Memory B cell (primary cell): ENCODE data around the gene GALNT15.

Experiments used
- ATAC-seq: fragments of 150-1000 bp; cut with Tn5 transposase; 2 replicates; pipeline ENCODE4 v1.10.0; 2021; ENCODE audit warnings: low read depth, mild to moderate bottlenecking, moderate library complexity
- DNase-seq, 2 donors: peaks; one replicate each; pipeline ENCODE4 v3.0.0; 2022; ENCODE audit warnings: low spot score in 2 of 2
- H3K27ac Mint-ChIP-seq: one replicate; pipeline ENCODE4 v1.8.0; 2022; ENCODE audit warnings: mild to moderate bottlenecking, moderate library complexity, mixed read lengths
- H3K27me3 Mint-ChIP-seq: one replicate; pipeline ENCODE4 v1.8.0; 2022; ENCODE audit warnings: mixed read lengths
- H3K36me3 Mint-ChIP-seq: one replicate; pipeline ENCODE4 v1.8.0; 2022; ENCODE audit warnings: mild to moderate bottlenecking, mixed read lengths
- H3K4me1 Mint-ChIP-seq: one replicate; pipeline ENCODE4 v1.8.0; 2022; ENCODE audit warnings: mixed read lengths
- H3K4me3 Mint-ChIP-seq: one replicate; pipeline ENCODE4 v1.8.0; 2022; ENCODE audit warnings: mild to moderate bottlenecking, moderate library complexity, mixed read lengths
- H3K9me3 Mint-ChIP-seq: one replicate; pipeline ENCODE4 v1.8.0; 2022; ENCODE audit warnings: mixed read lengths

The GALNT15 gene

DNA sequence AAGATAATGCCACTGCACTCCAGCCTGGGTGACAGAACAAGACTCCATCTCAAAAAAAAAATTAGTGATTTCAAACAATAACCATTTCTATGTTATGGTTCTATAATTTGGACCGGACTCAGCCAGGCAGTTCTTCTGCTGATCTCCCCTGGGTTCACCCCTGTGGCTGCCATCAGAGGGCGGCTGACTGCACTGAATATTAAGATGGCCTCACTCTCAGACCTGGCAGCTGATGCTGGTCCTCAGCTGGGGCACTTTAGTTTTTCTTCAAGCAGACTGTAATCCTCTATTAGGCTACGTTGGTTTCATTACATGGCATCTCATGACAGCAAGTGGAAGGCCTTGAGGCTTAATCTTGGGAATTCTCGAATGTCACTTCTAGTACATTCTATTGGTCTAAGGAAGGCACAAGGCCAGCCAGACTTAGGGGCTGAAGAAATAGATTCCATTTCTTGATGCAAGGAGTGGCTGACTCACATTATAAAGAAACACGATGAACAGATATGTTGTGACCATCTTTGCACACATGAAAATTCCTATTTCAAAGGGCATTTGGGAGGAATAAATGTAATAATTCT, 12.8 kb downstream of the GALNT15 start:
- H3K27me3 Mint-ChIP-seq, result peaks cover 5% of the 10 kb centered on the region
- H3K4me1 Mint-ChIP-seq, result no peaks in the 10 kb centered on the region
- DNase-seq (no peak), ATAC-seq (no peak)
- no peaks in the 10 kb centered on the region for H3K36me3 Mint-ChIP-seq
- no peaks in the 10 kb centered on the region for H3K9me3 Mint-ChIP-seq
- H3K4me3 Mint-ChIP-seq, result no peak overlapping the region
- no peak overlapping the region for H3K27ac Mint-ChIP-seq

DNA sequence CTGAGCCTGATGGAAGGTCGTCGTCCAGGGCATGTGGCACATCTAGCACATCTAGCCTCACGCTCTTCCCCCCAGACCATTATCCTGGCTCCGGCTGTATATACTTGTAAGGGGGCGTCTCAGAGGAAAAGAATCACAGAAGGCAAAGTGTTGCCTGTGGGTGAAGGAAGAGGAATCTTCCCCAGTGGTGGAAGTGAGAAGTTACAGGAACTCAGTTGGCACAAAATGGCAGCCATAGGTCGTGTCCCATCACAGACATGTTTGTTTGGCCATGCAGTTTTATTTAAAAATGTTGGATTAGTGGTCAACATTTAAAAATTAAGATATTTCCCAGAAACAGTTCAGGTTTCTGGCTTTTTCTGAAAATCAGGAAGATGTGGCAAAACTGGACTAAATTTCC, 13.6 kb downstream of the GALNT15 start:
- ATAC-seq (no peak), DNase-seq (no peak)
- Mint-ChIP-seq H3K4me3 (no peak overlapping the region), H3K27me3 (peaks cover 5% of the 10 kb centered on the region), H3K4me1 (no peaks in the 10 kb centered on the region), H3K27ac (no peak overlapping the region), H3K36me3 (no peaks in the 10 kb centered on the region), H3K9me3 (no peaks in the 10 kb centered on the region)

DNA sequence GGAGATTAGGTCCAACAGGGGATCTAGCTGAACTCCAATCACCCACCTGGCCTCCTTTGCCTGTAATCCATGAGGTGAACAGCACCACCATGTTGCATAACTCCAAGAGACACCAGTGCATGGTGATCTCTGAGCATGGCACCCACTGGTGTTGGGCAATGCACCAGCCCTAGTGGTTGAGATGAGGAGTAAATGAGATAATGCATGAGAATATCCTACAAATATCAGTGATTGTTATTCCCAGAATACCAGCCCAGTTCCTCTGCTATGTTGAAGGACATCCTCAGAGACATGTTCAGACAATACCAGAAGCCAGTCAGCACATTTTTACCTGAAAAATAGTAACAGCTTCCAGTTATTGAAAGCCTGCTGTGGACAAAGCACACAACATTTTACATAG, 14.7 kb downstream of the GALNT15 start:
- Mint-ChIP-seq H3K4me3 (no peak overlapping the region), H3K27me3 (peaks cover 4% of the 10 kb centered on the region), H3K27ac (no peak overlapping the region), H3K36me3 (no peaks in the 10 kb centered on the region), H3K4me1 (no peaks in the 10 kb centered on the region), H3K9me3 (peaks cover under 1% of the 10 kb centered on the region)
- ATAC-seq (no peak), DNase-seq (no peak)

DNA sequence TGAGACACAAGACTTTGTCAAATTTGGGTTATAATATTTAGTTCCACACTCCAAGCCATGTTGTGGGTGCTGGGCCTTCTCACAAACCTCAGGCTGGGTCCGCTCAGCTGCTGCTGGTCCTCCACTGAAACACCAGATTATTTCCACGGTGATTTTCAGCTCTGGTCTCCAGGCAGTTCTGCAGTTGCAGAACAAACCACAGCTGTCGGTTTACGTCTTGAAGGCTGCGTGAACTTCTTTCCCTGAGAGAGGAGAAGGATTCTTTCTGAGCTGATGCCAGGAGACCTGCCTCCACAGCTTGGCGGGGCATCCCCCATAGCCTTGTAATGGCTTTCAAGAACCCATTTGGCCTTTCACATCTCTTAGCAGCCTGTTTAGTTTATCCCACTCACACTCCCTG, 16.2 kb downstream of the GALNT15 start:
- no peak overlapping the region for H3K4me3 Mint-ChIP-seq
- peaks cover 4% of the 10 kb centered on the region for H3K9me3 Mint-ChIP-seq
- no peak for ATAC-seq
- peaks cover 4% of the 10 kb centered on the region for H3K36me3 Mint-ChIP-seq
- no peak overlapping the region for H3K27ac Mint-ChIP-seq
- H3K27me3 Mint-ChIP-seq, result peaks cover 6% of the 10 kb centered on the region
- no peaks in the 10 kb centered on the region for H3K4me1 Mint-ChIP-seq
- no peak for DNase-seq

DNA sequence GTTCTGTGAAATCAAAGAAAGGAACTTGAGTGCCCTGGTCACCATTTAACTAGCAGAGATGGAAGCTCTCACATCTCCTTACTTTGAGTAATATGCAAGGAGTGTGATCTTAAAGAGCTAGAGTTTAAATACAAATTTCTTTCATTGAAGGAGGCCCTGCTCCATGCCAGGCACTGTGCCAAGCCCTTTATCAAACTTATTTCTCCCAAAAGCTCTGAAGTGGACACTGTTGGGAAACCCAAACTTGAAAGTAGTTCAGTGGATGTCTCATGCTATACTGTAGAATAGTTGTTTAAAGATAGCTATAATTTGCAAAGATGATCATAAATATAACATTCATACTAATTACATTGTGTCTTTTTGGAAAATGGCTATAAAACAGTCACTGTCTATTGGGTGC, 17.1 kb downstream of the GALNT15 start:
- H3K9me3 Mint-ChIP-seq, result peaks cover 4% of the 10 kb centered on the region
- no peaks in the 10 kb centered on the region for H3K4me1 Mint-ChIP-seq
- no peak overlapping the region for H3K27ac Mint-ChIP-seq
- H3K4me3 Mint-ChIP-seq, result no peak overlapping the region
- ATAC-seq (no peak), DNase-seq (no peak)
- H3K27me3 Mint-ChIP-seq, result peaks cover 6% of the 10 kb centered on the region
- peaks cover 4% of the 10 kb centered on the region for H3K36me3 Mint-ChIP-seq

DNA sequence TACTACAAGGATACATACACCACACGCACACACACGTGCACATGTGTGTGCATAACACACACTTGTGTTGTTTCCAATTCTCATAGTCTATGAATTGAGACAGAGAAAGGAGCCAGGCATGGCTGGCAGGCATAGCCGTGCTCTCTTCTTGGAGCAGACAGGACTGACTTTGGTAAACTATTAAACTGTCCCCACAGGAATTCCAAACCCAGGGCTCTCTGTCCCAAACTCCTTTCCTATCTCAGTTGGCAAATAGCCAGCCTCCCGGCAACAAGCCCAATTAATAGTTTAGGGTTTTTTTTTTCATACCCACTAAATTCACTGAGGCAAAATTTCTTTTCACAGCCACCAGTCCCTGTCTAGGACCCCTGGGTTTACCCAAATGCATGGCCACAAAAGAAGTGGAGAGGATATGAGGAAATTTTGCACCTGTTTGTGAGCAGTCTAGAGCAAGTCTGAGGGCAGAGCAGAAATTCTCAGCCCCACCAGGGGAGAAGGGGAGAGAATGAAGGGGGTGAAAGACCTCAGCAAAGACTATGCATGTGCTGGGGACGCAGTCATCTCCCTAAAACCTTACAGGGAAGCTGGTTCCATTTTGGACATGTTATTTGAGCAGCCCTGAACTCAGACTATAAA, 17.8 kb downstream of the GALNT15 start:
- peaks cover 6% of the 10 kb centered on the region for H3K27me3 Mint-ChIP-seq
- no peak overlapping the region for H3K27ac Mint-ChIP-seq
- H3K9me3 Mint-ChIP-seq, result peaks cover 4% of the 10 kb centered on the region
- peaks cover 4% of the 10 kb centered on the region for H3K36me3 Mint-ChIP-seq
- no peak for DNase-seq
- H3K4me3 Mint-ChIP-seq, result no peak overlapping the region
- no peak for ATAC-seq
- no peaks in the 10 kb centered on the region for H3K4me1 Mint-ChIP-seq

DNA sequence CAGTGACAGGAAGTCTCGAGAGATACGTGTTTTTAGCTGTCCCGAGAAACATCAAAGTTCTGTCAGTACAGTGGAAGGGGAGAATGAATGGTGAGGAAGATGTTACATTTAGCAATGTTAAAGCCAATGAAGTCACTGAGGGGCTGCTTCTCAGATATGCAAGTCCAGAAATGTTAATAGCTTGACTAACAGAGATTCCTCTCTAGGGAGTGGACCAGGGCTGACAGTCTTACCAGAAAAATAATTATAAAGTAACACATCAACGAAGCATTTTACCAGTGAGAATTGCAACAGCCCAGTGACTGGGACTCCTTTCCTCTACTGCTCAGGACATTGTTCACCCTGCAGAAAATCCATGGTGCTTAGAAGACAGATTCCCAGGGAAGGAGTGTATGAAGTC, 23.9 kb downstream of the GALNT15 start:
- Mint-ChIP-seq H3K9me3 (peaks cover 4% of the 10 kb centered on the region), H3K4me3 (no peak overlapping the region), H3K27me3 (peaks cover 10% of the 10 kb centered on the region), H3K27ac (no peak overlapping the region), H3K36me3 (peaks cover 4% of the 10 kb centered on the region), H3K4me1 (no peaks in the 10 kb centered on the region)
- DNase-seq (no peak), ATAC-seq (no peak)

DNA sequence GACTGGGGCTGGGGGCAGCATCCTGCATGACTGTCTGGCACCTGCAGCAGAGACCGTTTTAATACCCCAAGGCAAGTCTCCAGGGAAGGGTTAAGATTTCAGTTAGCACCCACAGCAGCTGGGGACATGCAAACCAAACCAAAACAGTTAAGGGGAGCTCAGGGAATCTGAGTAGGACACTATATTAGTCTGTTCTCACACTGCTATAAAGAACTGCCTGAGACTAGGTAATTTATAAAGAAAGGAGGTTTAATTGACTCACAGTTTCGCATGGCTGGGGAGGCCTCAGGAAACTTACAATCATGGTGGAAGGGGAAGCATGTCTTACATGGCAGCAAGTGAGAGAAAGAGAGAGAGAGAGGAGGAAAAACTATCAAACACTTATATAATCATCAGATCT, 25.3 kb downstream of the GALNT15 start:
- ATAC-seq, result no peak
- H3K27me3 Mint-ChIP-seq, result peaks cover 14% of the 10 kb centered on the region
- no peaks in the 10 kb centered on the region for H3K9me3 Mint-ChIP-seq
- no peak overlapping the region for H3K4me3 Mint-ChIP-seq
- DNase-seq, result no peak
- H3K27ac Mint-ChIP-seq, result no peak overlapping the region
- H3K36me3 Mint-ChIP-seq, result no peaks in the 10 kb centered on the region
- no peaks in the 10 kb centered on the region for H3K4me1 Mint-ChIP-seq

DNA sequence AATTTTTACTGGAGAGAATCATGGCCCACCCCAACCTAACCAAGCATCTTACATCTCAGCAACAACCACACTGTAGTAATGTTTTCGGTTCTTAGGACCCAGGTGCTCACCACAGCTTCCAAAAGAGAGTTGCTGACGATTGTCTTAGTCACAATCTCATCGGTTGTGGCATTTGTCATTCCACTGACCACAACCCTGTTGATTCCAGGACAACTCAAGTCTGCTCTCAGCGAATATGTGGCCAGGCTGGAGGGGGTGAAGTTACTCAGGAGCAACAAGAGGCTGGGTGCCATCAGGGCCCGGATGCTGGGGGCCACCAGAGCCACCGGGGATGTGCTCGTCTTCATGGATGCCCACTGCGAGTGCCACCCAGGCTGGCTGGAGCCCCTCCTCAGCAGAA, 25.9 kb downstream of the GALNT15 start:
- no peaks in the 10 kb centered on the region for H3K4me1 Mint-ChIP-seq
- H3K9me3 Mint-ChIP-seq, result no peaks in the 10 kb centered on the region
- no peaks in the 10 kb centered on the region for H3K36me3 Mint-ChIP-seq
- H3K27me3 Mint-ChIP-seq, result peaks cover 18% of the 10 kb centered on the region
- H3K27ac Mint-ChIP-seq, result no peak overlapping the region
- ATAC-seq (no peak), DNase-seq (no peak)
- H3K4me3 Mint-ChIP-seq, result no peak overlapping the region

DNA sequence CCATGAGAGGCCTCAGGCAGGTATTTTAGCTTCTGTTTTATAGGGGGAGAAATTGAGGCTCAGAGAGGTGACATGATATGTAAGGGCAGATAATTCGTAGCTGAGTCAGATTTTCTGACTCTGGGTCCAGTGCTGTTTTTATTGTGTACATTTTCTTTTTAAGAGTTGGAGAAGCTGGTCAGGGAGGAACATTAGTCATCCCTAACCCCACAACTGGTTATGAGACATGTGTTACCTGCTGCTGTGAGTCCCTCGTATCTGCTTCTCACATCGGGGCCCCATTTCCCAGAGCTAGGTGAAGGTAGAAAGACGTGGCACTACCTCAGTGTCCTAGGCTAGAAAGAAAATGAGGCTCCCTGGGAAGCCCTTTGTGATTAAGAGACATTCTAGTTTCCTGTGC, 28.6 kb downstream of the GALNT15 start:
- ATAC-seq, result no peak
- H3K9me3 Mint-ChIP-seq, result no peaks in the 10 kb centered on the region

DNA sequence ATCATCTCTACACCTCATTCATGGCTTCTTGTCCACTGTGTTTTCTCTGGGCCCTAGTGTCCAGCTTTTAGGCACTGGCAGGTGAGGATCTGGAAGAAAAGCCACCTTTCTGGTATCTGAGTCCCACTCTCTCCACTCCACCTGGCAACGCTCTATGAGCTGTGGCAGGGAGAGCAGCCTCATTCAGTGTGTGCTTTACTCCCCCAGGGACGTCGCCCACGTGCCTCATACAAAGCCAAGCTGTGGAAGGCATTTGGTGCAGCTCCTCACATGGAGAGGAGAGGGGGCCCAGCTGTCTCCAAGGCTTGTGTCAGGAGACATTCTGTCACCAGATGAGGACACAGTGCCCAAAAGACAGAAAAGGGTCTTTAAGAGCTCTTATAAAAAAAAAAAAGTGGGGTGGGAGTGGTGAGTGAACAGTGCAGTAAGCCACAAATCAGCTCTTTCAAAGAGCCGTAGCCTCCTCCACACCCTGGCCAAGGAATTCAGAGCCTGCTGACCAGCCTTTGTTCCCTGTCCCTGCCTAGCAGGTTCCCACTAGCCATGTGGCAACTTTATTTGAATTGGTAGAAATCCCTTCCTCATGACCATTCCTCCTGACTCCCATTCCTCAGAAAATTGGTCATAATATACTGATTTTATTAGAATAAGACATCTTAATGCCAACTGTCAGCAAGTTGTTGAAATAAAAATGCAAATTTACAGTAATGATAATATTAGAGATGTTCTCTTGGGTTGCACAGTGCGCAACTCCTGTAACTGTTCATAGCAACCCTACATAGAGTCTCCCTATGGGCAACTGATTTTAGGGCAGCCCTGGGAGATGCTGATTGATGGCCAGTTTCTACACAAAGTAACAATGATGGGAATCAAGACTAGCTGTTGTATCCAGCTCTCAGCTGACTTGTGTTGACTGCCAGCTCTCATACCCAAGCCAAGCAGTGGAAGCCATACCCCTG, 29.5 kb downstream of the GALNT15 start:
- Mint-ChIP-seq H3K9me3 (no peaks in the 10 kb centered on the region), H3K27me3 (peaks cover 18% of the 10 kb centered on the region), H3K36me3 (no peaks in the 10 kb centered on the region), H3K4me1 (no peaks in the 10 kb centered on the region), H3K27ac (no peak overlapping the region), H3K4me3 (no peak overlapping the region)
- DNase-seq (no peak), ATAC-seq (no peak)

More for the DNA sequence above, 28.6 kb downstream of the GALNT15 start:
- no peak for DNase-seq
- no peaks in the 10 kb centered on the region for H3K4me1 Mint-ChIP-seq
- no peak overlapping the region for H3K27ac Mint-ChIP-seq
- H3K27me3 Mint-ChIP-seq, result peaks cover 18% of the 10 kb centered on the region
- H3K36me3 Mint-ChIP-seq, result no peaks in the 10 kb centered on the region
- no peak overlapping the region for H3K4me3 Mint-ChIP-seq

DNA sequence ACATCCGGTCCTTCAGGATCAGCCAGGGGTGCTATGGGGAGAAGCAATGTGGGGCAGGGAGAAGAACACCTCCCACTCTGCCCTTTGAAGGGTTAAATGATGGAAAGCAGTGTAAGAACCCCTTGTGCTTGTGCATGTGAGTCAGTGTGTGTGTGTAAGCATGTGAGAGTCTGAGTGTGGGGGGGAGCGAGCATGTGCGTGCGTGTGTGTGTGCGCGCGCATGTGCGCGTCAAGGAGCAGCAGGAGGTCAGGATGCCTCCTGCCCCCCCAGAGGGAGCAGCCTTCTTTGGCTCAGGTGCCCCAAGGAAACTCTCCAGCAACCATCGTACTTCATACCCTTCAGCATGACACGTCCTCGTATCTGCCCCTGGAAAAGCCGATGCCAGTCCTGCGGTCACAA, 30.3 kb downstream of the GALNT15 start:
- Mint-ChIP-seq H3K9me3 (no peaks in the 10 kb centered on the region), H3K27ac (no peak overlapping the region), H3K36me3 (no peaks in the 10 kb centered on the region), H3K4me1 (no peaks in the 10 kb centered on the region), H3K27me3 (peaks cover 18% of the 10 kb centered on the region), H3K4me3 (no peak overlapping the region)
- DNase-seq (no peak), ATAC-seq (no peak)

DNA sequence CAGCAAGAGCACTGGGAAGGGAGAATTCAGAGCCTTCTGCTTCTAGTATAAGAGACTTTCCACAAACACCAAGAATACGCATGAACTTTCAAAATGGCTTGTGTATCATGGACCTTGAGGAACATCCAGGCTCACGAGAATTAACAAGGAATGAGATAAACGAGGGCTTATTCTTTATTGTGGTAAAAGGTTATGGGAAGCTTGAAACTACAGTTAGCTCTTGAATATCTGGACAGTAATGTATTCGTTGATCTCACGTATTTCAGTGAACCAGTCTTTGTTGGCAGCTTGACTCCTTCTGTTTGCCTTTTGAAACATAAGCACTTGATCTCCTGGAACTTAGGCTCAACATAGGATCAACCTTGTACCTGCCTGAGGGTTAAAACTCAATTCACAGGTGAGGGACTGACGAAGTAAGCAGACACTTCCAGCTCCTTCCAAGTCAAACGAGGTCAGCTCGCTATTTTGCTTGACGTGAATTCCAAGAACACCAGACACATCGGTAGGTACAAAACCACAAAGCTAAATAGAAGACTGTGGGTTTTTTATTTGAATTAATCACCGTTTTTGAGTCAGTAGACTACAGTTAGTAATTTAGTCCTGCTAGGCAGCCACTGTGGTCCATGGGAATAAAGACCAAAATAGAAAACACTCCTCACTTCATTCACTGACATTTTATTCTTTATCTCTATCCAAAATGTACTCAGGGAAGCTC, 30.8 kb downstream of the GALNT15 start:
- peaks cover 18% of the 10 kb centered on the region for H3K27me3 Mint-ChIP-seq
- no peak overlapping the region for H3K27ac Mint-ChIP-seq
- no peak for ATAC-seq
- H3K9me3 Mint-ChIP-seq, result no peaks in the 10 kb centered on the region
- no peak overlapping the region for H3K4me3 Mint-ChIP-seq
- H3K36me3 Mint-ChIP-seq, result no peaks in the 10 kb centered on the region
- DNase-seq, result no peak
- H3K4me1 Mint-ChIP-seq, result no peaks in the 10 kb centered on the region

DNA sequence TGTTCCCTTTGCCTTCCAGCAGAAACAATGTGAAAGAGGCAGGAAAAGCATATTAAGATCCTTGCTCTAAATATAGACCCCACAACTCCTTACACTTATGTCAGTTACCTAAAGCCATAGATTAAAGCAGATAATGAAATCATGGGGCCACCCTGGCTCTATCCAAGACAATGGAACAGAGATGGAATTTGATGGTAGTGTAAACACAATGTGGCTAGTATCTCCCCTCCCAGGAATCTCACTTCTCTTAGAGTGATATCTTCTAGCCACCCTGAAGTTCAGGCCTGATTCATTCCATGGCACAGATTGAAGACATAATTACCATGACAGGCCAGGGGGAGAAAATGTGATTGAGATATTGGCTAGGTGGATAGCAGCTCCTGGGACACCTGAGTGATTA, 32.6 kb downstream of the GALNT15 start:
- peaks cover 19% of the 10 kb centered on the region for H3K27me3 Mint-ChIP-seq
- no peak overlapping the region for H3K4me3 Mint-ChIP-seq
- DNase-seq, result no peak
- no peaks in the 10 kb centered on the region for H3K4me1 Mint-ChIP-seq
- no peak overlapping the region for H3K27ac Mint-ChIP-seq
- ATAC-seq, result no peak
- H3K9me3 Mint-ChIP-seq, result no peaks in the 10 kb centered on the region
- H3K36me3 Mint-ChIP-seq, result no peaks in the 10 kb centered on the region
